HUDEP-2 (cell line): ENCODE results near the gene TTLL8.

Experiments
- DNase-seq, 76 experiments: peaks; one replicate each; lab custom pipeline; 2025; ENCODE audit not compliant: unreplicated experiment in 76 of 76; lab: John Stamatoyannopoulos, UW

Gene TTLL8

DNA sequence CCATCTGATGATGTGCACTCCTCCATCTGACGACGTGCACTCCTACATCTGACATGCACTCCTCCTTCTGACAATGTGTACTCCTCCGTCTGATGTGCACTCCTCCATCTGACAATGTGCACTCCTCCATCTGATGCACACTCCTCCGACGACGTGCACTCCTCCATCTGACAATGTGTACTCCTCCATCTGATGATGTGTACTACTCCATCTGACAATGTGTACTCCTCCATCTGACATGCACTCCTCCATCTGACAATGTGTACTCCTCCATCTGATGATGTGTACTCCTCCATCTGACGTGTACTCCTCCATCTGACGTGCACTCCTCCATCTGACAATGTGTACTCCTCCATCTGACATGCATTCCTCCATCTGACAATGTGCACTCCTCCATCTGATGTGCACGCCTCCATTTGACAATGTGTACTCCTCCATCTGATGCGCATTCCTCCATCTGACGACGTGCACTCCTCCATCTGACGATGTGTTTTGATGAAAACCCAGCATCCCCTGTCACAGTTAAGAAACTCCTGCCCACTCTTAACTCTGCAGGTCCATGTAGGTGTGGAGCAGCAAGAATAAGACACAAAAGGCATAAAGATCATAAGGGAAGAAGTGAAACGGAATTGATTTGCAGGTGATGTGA, 35.8 kb downstream of the TTLL8 start:
- no peak for DNase-seq

DNA sequence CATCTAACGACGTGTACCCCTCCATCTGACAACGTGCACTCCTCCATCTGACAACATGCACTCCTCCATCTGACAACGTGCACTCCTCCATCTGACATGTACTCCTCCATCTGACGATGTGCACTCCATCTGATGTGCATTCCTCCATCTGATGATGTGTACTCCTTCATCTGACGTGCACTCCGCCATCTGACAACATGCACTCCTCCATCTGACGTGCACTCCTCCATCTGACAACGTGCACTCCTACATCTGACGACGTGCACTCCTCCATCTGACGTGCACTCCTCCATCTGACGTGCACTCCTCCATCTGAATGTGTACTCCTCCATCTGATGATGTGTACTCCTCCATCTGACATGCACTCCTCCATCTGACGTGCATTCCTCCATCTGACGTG, 37.5 kb downstream of the TTLL8 start:
- DNase-seq = no peak

DNA sequence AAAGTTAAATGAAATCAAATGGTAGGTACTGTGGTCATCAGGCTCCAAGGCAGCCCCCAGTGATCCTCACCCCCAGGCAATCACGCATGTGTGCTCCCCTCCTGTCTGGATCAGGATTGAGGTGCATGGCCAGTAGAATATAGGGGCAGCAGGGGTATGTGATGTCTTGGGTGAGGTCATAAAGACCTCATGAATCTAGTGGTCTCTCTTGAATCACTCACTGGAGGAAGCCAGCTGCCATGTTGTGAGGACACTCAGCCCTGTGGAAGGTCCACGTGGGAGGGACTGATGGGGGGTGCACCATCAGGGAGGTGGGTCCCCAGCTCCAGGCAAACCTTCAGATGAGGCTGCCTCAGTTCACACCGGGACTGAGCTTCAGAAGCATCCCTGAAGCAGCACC, 38.8 kb downstream of the TTLL8 start:
- DNase-seq = no peak

DNA sequence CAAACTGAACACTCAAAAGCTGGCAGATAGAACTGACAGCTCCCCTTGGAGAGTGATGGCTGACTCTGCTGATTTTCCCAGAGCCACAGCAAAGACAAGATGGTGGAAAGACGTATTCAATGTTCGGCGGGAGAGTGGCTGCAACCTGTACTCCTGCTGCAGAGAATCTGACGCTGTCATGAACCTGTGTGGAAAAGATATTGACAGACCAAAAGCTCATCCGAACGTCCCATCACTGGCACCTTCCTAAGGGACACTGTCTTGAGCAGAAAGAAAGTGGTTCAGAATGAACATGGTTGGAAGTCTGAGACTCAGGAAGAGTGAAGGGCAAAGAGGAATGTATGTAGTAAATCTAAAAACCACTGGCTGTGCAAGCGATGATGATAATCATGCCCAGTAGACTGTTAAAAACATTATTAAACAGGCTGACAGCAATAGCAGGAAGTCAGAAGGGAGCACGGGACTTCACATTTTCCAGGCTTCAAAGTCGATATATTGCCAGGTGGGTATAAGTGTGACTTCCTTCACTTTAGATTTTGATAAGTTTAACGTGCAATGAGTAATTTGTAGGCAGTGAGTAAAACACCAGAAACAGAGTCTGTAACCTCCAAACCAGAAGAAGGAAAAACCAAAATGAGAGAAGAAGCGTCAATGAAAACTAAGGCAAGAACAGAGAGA, 39.4 kb downstream of the TTLL8 start:
- DNase-seq = no peak

DNA sequence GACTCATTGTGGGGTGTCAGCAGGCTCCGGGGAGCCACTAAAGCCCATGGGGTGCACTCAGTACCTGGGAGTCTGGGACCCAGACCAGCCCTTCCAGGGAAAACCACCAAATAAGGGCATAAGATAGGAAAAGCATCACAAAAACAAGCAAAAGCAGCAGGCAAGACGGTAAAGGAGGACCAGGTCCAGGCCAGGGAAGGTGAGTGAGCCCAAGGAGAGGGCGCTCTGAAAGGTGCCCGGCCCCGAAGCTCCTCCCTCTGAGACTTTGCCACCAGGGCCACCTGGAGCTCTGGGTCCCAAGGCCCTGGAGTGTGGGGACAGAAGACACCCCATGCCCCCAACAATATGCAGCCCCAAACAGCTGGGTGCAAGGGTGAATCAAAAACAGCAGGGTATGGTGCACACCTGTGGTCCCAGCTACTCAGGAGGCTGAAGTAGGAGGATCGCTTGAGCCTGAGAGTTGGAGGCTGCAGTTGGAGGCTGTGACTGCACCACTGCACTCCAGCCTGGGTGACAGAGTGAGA, 40.3 kb downstream of the TTLL8 start:
- no peak for DNase-seq

DNA sequence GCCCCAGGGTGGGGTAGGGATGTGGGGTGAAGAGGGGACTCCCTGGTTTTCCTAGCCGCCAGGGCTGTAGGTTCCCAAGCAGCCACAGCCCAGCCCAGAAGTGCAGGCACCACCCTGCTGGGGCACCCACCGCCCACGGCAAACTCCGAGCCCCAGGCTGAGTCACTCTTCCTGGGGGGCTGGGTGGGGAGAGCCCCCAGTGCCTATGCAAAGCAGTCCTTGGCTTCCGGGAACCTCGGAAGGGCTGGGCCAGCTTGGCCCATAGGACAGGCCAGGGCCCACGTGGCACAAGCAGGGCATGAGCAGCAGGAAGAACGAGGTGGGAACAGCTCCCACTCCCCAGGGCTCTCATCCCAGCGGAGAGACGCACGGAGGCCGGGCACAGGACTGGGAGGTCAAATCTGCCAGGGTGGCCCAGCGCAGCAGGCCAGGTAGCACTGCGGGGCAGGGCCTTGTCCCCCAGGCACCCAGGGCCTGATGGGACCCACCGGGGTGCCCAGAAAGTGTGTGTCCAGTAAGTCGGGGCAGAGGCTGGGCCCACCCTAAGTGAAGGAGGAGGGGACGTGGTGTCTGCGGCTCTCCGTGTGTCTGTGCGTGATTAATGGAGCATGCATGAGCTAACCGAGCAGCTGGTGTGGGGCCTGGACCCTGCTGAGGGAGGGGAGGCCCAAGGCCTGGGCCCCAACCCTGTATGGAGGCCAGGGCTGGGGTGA, 41.0 kb downstream of the TTLL8 start:
- no peak for DNase-seq

DNA sequence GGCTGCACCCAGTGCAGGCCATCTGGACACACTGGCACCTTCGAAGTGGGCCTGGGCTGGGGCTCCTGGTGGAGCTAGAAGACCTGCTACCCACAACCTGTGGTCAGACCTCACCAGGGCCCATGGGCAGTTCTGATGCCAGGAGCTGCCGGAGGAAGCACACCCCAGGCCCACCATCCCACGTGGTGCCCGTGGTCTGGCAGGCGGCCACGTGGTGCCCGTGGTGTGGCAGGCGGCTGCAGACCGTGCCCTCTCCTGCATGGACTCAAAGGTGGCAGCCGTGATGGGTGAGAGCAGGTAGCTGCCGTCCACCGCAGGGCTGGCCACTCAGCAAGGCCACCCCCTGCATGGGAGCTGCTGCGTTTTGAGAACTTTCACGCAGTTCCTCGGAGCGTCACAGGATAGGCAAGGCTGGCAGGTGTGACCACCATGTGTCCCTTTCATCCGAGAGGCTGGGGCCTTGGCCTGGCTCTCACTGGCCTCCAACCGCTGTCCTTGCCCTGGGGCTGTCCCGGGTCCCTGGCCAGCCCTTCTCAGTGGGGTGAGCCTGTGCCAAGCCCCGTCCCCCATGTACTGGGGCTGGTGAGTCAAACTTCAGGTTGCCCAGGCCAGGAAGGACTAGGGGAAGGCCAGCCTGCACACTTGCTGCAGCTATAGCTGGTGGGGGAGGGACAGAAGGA, 41.6 kb downstream of the TTLL8 start:
- no peak for DNase-seq

DNA sequence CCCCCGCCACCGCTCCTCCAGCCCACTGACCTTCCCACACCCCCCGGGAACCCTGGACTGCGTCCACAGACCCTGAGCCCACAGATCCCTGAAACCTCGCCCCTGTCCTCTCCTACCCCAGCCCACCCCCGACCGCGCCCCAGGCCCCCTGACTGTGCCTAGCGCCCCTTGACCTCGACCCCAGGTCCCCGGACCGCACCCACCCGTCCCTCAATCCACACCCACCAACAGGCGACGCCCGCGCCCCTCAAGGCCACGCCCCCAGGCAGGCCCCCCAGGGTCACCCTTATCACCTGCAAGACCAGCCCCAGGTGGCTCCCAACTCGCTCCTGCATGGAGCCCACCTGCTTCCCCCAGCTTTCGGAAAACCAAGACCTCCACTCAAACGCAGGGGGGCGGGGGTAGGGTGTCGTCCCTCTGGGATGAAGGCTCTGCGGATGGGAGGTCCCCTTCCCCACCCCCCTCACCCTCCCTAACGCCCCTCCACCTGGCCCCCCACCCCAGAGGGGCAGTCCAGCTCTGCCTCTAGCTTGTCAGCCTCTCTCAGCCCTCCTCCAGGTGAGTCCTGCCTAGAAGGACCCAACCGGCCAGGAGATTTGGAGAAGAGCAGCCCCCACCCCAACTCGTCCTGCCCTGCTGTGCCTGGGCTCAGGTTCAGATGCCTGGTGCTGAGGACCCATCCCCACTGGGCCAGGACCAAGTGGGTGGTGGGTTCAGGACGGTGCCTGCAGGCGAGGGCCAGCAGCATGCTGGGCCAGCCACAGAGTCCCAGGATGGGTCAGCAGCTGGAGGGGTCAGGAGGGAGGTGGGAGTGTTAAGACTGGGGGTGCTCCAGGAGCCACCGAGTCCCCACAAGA, 42.4 kb downstream of the TTLL8 start:
- DNase-seq = no peak

DNA sequence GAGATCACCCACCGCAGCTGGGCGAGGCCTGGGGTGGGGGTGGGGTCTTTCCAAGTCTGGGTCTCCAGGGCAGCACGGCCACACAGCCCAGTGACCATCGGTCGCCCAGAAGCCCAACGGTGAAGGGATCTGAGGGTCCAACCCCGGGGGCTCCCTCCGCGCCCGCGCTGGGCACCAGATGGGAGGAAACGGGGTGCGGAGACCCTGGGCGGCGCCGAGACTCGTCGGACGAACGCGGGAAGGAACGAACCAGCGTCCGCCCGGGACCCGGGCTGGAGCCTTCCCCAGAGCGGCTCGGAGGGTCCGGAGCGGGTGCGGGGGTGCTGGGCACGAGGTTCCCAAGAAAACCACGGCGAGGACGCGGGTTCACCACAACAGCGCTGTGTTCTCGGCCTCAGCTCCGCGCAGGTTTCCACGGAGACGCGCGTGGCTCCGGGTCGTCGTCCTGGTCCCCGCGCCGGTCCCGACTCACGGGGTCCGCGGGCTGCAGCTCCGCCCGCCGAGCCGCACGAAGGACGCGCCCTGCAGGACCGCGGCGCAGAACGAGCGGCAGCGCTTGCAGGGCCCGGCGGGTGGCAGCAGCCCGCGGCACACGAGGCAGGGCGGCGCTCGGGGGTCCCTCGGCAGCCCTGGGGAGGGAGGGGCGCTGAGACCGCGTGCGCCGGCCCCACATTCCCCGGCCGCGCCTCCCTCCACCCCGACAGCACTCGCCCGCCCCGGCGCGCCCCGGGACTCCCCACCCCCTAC, 43.3 kb downstream of the TTLL8 start:
- no peak for DNase-seq

DNA sequence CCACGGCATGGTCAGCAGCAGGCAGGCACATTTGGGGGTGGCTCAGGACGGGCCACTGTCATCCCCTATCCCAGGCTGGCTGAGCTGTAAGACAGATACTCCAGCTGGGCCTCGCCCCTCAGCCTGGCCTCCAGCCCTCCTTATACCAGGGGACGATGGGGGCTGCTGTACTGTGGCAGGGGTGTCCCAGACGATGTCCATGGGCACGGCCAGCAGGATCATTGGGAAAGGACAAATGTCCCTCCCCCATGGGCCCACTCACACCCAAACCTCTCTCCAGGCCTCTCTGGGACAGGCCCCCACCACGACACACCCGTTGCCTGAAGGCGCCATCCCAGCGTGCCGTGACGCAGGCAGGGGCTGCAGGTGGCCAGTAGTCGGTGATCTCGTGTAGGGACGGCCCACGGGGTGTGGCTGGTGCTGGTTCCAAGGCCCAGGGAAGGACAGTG, 44.0 kb downstream of the TTLL8 start:
- no peak for DNase-seq

DNA sequence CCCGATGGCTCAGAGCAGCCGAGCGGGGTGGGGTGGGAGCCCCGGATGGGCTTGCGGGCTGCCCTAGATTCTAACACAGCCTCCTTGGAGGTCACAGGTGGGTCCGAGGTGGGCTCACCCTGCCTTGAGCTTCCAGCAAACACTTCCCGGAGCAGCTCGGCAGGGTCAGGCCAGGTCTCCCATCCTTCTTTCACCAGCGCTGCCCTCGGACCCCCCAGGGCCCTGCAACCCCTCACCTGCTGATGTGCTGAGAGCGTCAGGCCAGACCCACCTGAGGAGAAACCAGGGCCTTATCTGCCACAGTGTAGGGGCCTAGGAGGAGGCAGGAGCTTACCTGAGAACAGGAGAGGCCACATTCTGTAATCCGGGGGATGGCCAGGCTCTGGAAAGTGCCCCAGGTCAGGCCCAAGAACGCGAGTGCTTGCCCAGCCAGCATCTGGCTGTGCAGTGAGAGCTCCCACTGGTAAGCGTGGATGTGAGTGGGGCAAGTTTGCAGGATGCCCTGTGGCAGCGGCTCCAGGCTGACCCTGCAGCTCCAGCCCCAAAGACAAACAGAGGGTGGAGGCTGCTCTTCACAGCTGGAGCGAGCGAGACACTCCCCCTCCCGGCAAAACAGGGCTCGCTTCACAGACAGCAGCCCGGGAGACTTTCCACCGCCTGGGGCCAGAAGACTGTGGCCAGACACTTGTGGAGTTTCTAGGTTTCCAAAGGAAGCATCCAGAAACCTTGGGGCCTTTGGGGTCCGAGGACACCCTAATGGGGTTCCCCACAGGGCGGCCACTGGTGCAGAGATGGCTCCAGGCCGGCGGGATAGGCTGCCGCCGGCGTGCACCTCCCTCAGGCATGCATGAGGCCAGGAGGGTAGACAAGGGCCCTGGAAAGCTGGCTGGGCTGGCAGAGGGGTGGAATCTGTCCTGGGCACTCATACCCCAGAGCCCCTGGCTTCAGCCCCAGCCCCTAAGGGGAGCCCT, 45.6 kb downstream of the TTLL8 start, which contains the start of gene IL17REL:
IL17REL (minus strand) TSS at position 555 of the 971 bp plus-strand sequence; CDS start at position 436, 119 bp downstream.
- no peak for DNase-seq

DNA sequence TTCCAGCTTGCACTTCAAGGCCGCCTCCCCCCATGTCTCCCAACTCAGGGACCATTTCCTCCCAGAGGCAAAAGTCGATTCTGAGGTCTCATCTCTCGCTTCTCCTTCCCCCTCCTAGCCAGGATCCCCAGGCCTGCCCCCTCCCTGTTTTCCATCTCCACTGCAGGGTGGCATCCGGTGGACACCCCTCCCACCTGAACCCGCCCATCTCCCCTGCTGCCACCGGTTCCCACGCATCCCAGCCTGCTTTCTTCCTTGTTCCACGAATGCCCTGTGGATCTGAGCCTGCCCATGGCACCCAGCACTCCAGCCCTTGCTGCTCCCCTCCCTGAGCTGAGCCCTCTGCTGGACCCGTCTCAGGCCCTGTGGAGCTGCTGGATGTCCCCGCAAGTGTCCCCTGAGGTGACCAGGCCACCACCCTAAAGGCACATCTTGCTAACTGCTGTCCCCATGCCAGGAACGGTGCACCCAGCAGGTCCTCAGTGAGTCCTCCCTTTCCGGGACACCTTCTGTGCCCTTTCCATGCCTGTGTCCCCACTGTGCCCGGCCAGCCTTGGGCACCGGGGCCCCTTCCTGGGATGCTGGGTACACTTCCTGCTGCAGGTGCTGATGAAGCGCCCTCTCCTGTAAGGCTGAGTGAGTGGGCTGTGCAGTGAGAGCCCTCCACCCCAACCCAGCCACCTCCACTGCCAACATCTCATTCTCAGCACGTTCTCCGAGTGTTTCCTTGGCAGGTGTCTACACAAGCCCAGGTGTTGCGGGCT, 46.5 kb downstream of the TTLL8 start:
- DNase-seq = no peak

DNA sequence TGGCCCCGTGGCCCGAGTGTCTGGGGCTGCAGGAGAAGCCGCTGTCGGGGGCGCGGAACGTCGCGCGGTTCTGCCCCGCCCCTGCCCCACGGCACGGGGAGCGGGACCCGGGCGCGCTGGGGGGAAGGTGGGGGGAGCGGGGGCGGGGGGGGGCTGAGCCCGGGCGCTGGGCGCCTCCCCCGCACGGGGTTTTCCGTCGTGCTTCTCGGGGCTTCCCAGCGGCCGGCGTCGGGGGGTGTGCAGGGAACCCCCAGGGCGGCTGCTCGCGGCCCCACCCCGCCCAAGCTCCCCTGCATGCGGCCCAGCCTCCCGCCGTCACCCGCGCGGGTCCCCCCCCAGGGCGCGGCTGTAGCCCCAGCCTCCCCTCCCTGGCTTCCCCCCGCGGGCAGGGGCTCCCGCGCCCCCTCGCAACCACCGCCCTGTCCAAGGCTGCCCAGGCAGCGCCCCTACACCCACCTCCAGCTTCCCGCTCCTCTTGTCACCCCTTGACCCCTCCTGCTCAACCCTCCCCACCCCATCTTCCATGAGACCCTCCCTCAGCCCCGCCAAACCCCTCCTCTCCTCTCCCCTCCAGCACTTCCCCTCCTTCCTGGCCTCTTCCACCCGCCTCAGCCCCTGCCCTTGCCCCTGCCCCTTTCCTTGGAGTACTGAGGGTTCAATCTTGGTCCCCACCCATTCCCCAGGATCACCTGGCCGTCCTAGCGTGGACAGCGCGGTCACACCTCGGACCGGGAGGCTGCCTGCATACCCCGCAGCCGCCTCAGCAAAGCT, 47.2 kb downstream of the TTLL8 start:
- no peak for DNase-seq

DNA sequence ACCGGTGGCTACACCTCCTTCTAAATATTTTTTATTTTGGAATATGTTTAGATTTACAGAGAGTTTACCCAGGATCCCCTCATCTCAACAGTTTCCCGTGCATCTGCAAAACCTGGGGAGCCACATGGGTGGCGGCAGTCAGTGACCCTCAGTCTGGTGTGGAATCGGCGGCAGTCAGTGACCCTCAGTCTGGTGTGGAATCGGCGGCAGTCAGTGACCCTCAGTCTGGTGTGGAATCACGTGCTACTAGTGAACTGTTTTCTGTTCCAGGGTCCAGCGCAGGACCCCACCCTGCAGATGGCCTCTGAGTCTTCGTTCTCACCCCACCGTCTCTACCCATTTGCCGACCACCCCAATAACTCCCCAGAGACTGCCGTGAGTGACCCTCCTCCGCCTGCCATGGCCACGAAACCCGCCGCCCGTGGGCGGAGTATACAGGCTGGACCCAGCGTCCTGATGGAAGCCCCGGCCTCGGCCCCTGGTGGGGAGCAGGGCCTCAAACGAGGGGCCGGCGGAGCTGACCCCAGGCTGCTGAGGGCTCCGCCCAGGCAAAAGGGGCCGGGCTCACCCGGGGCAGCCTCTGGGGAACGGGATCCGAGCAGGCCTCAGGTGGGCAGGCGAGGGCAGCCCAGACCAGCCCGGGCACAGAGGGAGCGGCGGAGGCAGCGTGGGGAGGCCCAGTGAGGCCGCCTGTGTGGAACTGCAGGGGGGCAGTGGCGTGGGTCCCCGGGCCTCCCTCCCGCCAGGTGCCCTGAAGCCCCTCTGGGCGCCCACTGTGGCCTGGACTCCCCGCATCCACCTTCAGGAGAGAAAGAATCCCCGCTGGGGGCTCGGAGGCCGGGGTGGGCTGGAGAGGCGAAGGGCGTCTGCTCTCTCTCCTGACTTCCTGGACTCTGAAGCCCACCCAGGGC, 48.1 kb downstream of the TTLL8 start:
- no peak for DNase-seq

DNA sequence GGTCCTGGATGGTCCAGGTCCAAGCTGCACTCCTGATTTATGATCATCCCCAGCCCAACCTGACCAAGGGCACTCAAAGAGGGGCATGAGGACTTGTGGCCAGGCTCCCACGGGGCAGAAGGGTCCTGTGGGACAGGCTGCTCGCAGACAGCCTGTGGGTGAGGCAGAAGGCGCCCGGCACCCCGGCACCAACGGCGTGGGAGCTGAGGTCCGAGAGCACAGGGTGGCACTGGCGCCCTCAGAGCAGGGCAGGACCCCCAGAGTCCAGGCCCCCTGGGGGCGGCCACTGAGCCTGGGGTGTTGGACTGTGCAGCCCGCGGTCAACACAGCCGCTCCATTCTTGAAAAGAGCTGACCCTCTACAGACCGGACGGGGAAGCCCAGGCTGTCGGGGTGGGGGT, 48.8 kb downstream of the TTLL8 start:
- DNase-seq = no peak
